Stomach (tissue), 4 donors: ENCODE measurements around the gene ABI3BP.

Source experiments
- CTCF ChIP-seq, 7 experiments: fragments of 450-650 bp in 4 of 7; fragments of 200-600 bp in 3 of 7; sonication (generic) in 3 of 7; IDR thresholded peaks; one replicate each; pipeline ENCODE4 v1.5.1; 2016 to 2019; ENCODE audit warnings: antibody characterized with exemption in 7 of 7, control low read depth in 2 of 7, mild to moderate bottlenecking in 1 of 7
- EP300 ChIP-seq: sonication (generic); formaldehyde crosslinking; IDR thresholded peaks from one replicate; pipeline ENCODE4 v1.6.1; 2017; ENCODE audit warnings: antibody characterized with exemption
- POLR2A ChIP-seq, 4 donors: fragments of 450-650 bp; IDR thresholded peaks; one replicate each; pipeline ENCODE4 v1.6.1; 2016; ENCODE audit warnings: antibody characterized with exemption in 4 of 4, control low read depth in 2 of 4, mild to moderate bottlenecking in 1 of 4, moderate library complexity in 1 of 4

GRCh38 chr3:100811779-100812507 is 181.3 kb downstream of the ABI3BP start:
- no peak for TF ChIP-seq CTCF (IDR thresholded peaks at IDR 0.05)
- TF ChIP-seq EP300 = no peak
- TF ChIP-seq POLR2A (IDR thresholded peaks at IDR 0.05) = no peak
